Fibroblast of pulmonary artery (primary cell): ENCODE measurements around the gene RGS21.

Experiments used
- DNase-seq: peaks from one replicate; pipeline ENCODE4 v3.0.0-alpha.2; 2010; ENCODE audit warnings: low read depth
- H3K4me3 ChIP-seq: replicated peaks from 2 replicates; pipeline ENCODE4 v1.5.1; 2011; ENCODE audit warnings: low read depth, mild to moderate bottlenecking, control low read depth, low read length, moderate library complexity
- TF ChIP-seq, protein P1 (sequence below): IDR thresholded peaks from 2 replicates; pipeline ENCODE4 v1.5.1; 2011; ENCODE audit warnings: mild to moderate bottlenecking, control low read depth, low read length, inconsistent platforms; ENCODE audit errors: missing control alignments

Gene RGS21

GRCh38 chr1:192351550-192351949 lies 34.8 kb downstream of the RGS21 start:
- DNase-seq, result no peak
- TF ChIP-seq, protein P1, sequence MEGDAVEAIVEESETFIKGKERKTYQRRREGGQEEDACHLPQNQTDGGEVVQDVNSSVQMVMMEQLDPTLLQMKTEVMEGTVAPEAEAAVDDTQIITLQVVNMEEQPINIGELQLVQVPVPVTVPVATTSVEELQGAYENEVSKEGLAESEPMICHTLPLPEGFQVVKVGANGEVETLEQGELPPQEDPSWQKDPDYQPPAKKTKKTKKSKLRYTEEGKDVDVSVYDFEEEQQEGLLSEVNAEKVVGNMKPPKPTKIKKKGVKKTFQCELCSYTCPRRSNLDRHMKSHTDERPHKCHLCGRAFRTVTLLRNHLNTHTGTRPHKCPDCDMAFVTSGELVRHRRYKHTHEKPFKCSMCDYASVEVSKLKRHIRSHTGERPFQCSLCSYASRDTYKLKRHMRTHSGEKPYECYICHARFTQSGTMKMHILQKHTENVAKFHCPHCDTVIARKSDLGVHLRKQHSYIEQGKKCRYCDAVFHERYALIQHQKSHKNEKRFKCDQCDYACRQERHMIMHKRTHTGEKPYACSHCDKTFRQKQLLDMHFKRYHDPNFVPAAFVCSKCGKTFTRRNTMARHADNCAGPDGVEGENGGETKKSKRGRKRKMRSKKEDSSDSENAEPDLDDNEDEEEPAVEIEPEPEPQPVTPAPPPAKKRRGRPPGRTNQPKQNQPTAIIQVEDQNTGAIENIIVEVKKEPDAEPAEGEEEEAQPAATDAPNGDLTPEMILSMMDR, result no peak
- no peak overlapping the region for H3K4me3 ChIP-seq

DNA sequence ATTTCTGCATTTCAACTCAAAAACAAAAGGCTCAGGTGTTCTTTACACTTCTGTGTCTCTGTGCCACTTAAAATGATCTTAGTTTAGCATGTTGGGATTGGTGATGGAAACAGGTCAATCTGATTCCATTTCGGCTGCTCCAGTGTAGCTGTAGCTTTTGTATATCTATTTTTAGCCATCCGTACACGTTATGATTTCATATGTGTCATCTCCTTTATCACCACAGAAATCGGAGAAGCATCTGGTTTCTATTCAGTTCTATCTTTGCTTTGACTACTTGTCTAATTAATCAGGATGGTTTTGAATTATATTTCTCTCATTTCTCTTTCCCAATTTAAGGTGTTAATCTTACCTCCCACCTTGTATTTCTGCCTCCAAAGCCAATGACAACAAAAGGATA lies 41.1 kb downstream of the RGS21 start:
- no peak overlapping the region for H3K4me3 ChIP-seq
- DNase-seq, result no peak
- TF ChIP-seq, protein P1, result no peak

- DNase-seq, result no peak
- no peak overlapping the region for H3K4me3 ChIP-seq
- TF ChIP-seq, protein P1, result no peak
These were observed 41.6 kb downstream of the RGS21 start for GRCh38 chr1:192358402-192358801.

DNA sequence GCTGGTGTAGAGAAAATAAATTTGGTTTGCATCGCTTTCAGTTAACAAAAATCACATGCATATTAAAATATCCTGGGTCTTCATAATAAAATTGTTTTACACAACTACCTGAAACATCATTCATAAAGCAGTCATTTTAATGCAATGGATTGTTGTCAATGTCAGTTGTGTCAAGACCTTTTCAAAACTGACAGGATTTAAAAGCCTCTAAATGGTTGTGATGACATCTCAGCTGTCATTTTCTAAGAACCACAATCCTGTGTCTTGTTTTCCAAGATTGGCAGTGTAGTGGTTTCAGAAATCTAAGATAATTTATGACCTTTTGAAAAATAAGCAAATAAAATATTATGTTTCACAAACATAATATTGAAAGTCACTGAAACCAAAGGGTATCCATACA lies 42.0 kb downstream of the RGS21 start:
- H3K4me3 ChIP-seq, result no peak overlapping the region
- no peak for DNase-seq
- TF ChIP-seq, protein P1, result no peak

DNA sequence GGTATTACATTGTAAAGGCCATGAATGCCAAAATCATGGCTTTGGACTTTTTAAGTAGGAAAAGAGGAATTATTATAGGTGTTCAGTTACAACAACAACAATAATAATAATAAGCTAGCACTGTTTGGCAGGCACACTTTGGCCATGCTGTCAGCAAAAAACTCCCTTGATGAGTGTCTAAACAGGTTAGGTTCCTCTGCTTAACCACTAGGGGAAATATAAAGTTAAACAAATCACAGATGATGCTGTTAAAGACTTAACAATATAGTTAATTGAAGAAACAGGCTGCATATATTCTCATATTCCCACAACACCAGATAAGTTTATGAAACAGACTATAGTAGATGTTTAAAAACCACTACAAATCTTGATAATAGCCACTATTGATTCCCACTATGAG lies 46.4 kb downstream of the RGS21 start:
- no peak overlapping the region for H3K4me3 ChIP-seq

GRCh38 chr1:192367436-192367835 lies 50.6 kb downstream of the RGS21 start:
- H3K4me3 ChIP-seq, result no peak overlapping the region
- DNase-seq, result no peak
- TF ChIP-seq, protein P1, result no peak

More for the DNA sequence above, 46.4 kb downstream of the RGS21 start:
- TF ChIP-seq, protein P1, result peak; percentile 4
- no peak for DNase-seq

DNA sequence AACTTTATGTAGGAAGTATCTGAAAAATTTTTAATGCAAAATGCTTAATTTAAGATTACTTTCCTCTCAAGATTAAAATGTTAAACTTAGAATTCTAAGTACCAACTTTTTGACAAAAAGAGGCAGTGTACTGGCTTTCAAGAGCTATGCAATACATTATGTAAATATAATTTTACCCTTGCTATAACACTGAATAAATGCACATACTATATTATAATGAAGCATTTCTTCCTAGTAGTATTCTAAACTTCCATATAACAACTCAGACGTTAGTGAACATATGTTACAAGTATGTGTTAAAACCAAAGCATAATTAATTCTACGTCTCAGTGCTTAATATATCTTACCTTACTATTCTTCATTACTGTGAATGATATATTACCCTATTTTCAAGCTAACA lies 58.5 kb downstream of the RGS21 start:
- no peak overlapping the region for H3K4me3 ChIP-seq
- TF ChIP-seq, protein P1, result no peak
- no peak for DNase-seq
